WERI-Rb-1 (cell line): Measurements from ENCODE around the gene ZNF383.

Source experiments
- DNase-seq: peaks from one replicate; pipeline ENCODE4 v3.0.0-alpha.2; 2020
- H3K27ac ChIP-seq: fragments of 250-450 bp; sonication (Bioruptor Pico); 2 replicates; pipeline ENCODE4 v1.5.1; 2020; ENCODE audit warnings: mild to moderate bottlenecking, moderate library complexity
- H3K27me3 ChIP-seq: fragments of 250-450 bp; sonication (Bioruptor Pico); 2 replicates; pipeline ENCODE4 v1.5.1; 2021; ENCODE audit warnings: mild to moderate bottlenecking, low read depth, moderate library complexity; ENCODE audit not compliant: insufficient read depth, severe bottlenecking
- H3K36me3 ChIP-seq: fragments of 250-450 bp; sonication (Bioruptor Pico); 2 replicates; pipeline ENCODE4 v1.5.1; 2020; ENCODE audit warnings: mild to moderate bottlenecking, moderate library complexity
- H3K4me3 ChIP-seq: 2 replicates; pipeline ENCODE4 v1.5.1; 2011; ENCODE audit warnings: low read depth, mild to moderate bottlenecking, control low read depth, low read length
- H3K9me3 ChIP-seq: fragments of 250-450 bp; sonication (Bioruptor Pico); 2 replicates; pipeline ENCODE4 v1.5.1; 2021; ENCODE audit warnings: mild to moderate bottlenecking, moderate library complexity; ENCODE audit not compliant: severe bottlenecking
- CTCF ChIP-seq: IDR thresholded peaks from 2 replicates; pipeline ENCODE4 v1.5.1; 2011; ENCODE audit warnings: low read depth, mild to moderate bottlenecking, control low read depth, inconsistent platforms, low read length

The ZNF383 gene

GRCh38 chr19:37218592-37218935, 550 bp downstream of the ZNF383 start:
- no peaks in the 10 kb centered on the region for H3K27me3 ChIP-seq
- H3K36me3 ChIP-seq, result peaks cover 12% of the 10 kb centered on the region
- H3K4me3 ChIP-seq, result peak overlapping the region; percentile 75
- TF ChIP-seq CTCF, result no peak
- peak overlapping the region; percentile 84 for H3K27ac ChIP-seq
- DNase-seq, result no peak
- no peaks in the 10 kb centered on the region for H3K9me3 ChIP-seq

GRCh38 chr19:37220383-37220782, 2.4 kb downstream of the ZNF383 start:
- H3K9me3 ChIP-seq, result no peaks in the 10 kb centered on the region
- no peak overlapping the region for H3K4me3 ChIP-seq
- no peak for DNase-seq
- TF ChIP-seq CTCF, result no peak
- peaks cover 19% of the 10 kb centered on the region for H3K36me3 ChIP-seq
- no peak overlapping the region for H3K27ac ChIP-seq
- H3K27me3 ChIP-seq, result no peaks in the 10 kb centered on the region

- no peak for DNase-seq
- no peaks in the 10 kb centered on the region for H3K27me3 ChIP-seq
- peaks cover 23% of the 10 kb centered on the region for H3K36me3 ChIP-seq
- no peak overlapping the region for H3K4me3 ChIP-seq
- no peak for TF ChIP-seq CTCF
- H3K9me3 ChIP-seq, result no peaks in the 10 kb centered on the region
- no peak overlapping the region for H3K27ac ChIP-seq
Measured at GRCh38 chr19:37221136-37221535, 3.1 kb downstream of the ZNF383 start.

GRCh38 chr19:37226248-37226647, 8.2 kb downstream of the ZNF383 start:
- H3K4me3 ChIP-seq, result no peak overlapping the region
- no peaks in the 10 kb centered on the region for H3K9me3 ChIP-seq
- no peak for TF ChIP-seq CTCF
- H3K27ac ChIP-seq, result no peak overlapping the region
- DNase-seq, result no peak
- H3K36me3 ChIP-seq, result peaks cover 32% of the 10 kb centered on the region
- no peaks in the 10 kb centered on the region for H3K27me3 ChIP-seq

GRCh38 chr19:37227996-37228395, 10.0 kb downstream of the ZNF383 start:
- Histone ChIP-seq H3K4me3 (no peak overlapping the region), H3K9me3 (no peaks in the 10 kb centered on the region), H3K27me3 (no peaks in the 10 kb centered on the region), H3K36me3 (peaks cover 28% of the 10 kb centered on the region), H3K27ac (no peak overlapping the region)
- peak; percentile 78 for TF ChIP-seq CTCF
- peak; percentile 62 for DNase-seq

- TF ChIP-seq CTCF, result no peak
- Histone ChIP-seq H3K36me3 (peaks cover 38% of the 10 kb centered on the region), H3K4me3 (no peak overlapping the region), H3K27me3 (no peaks in the 10 kb centered on the region), H3K27ac (no peak overlapping the region), H3K9me3 (peaks cover 16% of the 10 kb centered on the region)
- no peak for DNase-seq
Measured at GRCh38 chr19:37243206-37243632, 25.2 kb downstream of the ZNF383 start.
